ENCODE data around the gene FAM120AOS. TPM values are rescaled to one million over a fixed set of nuclear protein-coding genes. Genes with fewer than 3 reads are reported as not detected.

Gene FAM120AOS
- polyA plus RNA-seq, 3 donors from 2014 or later = 52.5 to 109 (median 67.4) TPM

GRCh38 chr9:93479726-93480125 is 26.3 kb upstream of the FAM120AOS start:
- H3K4me1 Mint-ChIP-seq = peaks cover 6 to 38% of the 10 kb centered on the region in 2 donors
- no peak overlapping the region for H3K4me3 Mint-ChIP-seq
- H3K27ac Mint-ChIP-seq = peak overlapping the region in 1 of 6 donors; percentile 13
- H3K36me3 Mint-ChIP-seq = peaks cover 0 to 11% (median 8%) of the 10 kb centered on the region in 3 donors
- H3K27me3 Mint-ChIP-seq (ENCODE audit: low read depth in 3 of 3) = no peaks in the 10 kb centered on the region
- H3K9me3 Mint-ChIP-seq = no peaks in the 10 kb centered on the region
- no peak for DNase-seq

- H3K4me1 Mint-ChIP-seq = peaks cover 4 to 30% of the 10 kb centered on the region in 2 donors
- no peaks in the 10 kb centered on the region for H3K27me3 Mint-ChIP-seq (ENCODE audit: low read depth in 3 of 3)
- H3K27ac Mint-ChIP-seq = peak overlapping the region in 3 of 6 donors; percentile 2 to 21 (median 9)
- no peaks in the 10 kb centered on the region for H3K9me3 Mint-ChIP-seq
- H3K4me3 Mint-ChIP-seq = no peak overlapping the region
- DNase-seq = no peak
- peaks cover 0 to 11% (median 8%) of the 10 kb centered on the region in 3 donors for H3K36me3 Mint-ChIP-seq
These were observed 24.0 kb upstream of the FAM120AOS start for GRCh38 chr9:93477397-93477796.

GRCh38 chr9:93476924-93477323 is 23.5 kb upstream of the FAM120AOS start:
- no peaks in the 10 kb centered on the region for H3K27me3 Mint-ChIP-seq (ENCODE audit: low read depth in 3 of 3)
- no peak overlapping the region for H3K4me3 Mint-ChIP-seq
- H3K4me1 Mint-ChIP-seq = peaks cover 6 to 32% of the 10 kb centered on the region in 2 donors
- no peaks in the 10 kb centered on the region for H3K9me3 Mint-ChIP-seq
- peaks cover 0 to 14% (median 7%) of the 10 kb centered on the region in 3 donors for H3K36me3 Mint-ChIP-seq
- H3K27ac Mint-ChIP-seq = peak overlapping the region in 2 of 6 donors; percentile 9 to 21
- no peak for DNase-seq

GRCh38 chr9:93475856-93476255 is 22.5 kb upstream of the FAM120AOS start:
- H3K4me1 Mint-ChIP-seq = peaks cover 10 to 30% of the 10 kb centered on the region in 2 donors
- peak overlapping the region in 2 of 6 donors; percentile 45 to 55 for H3K27ac Mint-ChIP-seq
- peaks cover 0 to 16% (median 4%) of the 10 kb centered on the region in 3 donors for H3K36me3 Mint-ChIP-seq
- H3K4me3 Mint-ChIP-seq = no peak overlapping the region
- H3K9me3 Mint-ChIP-seq = no peaks in the 10 kb centered on the region
- no peaks in the 10 kb centered on the region for H3K27me3 Mint-ChIP-seq (ENCODE audit: low read depth in 3 of 3)
- no peak for DNase-seq

- Mint-ChIP-seq H3K4me3 (no peak overlapping the region), H3K27ac (peak overlapping the region in 2 of 6 donors; percentile 0 to 75), H3K27me3 (ENCODE audit: low read depth in 3 of 3) (no peaks in the 10 kb centered on the region), H3K9me3 (no peaks in the 10 kb centered on the region), H3K4me1 (peaks cover 17 to 30% of the 10 kb centered on the region in 2 donors), H3K36me3 (peaks cover 0 to 16% (median 4%) of the 10 kb centered on the region in 3 donors)
- no peak for DNase-seq
These were observed 21.7 kb upstream of the FAM120AOS start for GRCh38 chr9:93475108-93475507.

DNA sequence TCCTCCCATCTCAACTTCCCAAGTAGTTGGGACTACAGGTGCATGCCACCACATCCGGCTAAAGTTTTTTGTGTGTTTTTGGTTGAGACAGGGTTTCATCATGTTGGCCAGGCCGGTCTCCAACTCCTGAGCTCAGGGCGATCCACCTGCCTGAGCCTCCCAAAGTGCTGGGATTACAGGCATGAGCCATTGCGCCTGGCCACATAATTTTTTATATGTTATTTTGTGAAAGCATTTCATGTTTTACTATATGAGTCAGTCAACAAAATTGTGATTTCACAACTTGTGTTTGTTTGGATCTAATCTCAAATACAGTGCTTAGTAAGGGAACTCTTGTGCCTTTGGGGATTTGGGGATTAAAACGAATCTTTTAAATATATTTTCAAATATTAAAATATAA is 20.0 kb upstream of the FAM120AOS start:
- H3K4me3 Mint-ChIP-seq = no peak overlapping the region
- peaks cover 30 to 39% of the 10 kb centered on the region in 2 donors for H3K4me1 Mint-ChIP-seq
- no peak overlapping the region for H3K27ac Mint-ChIP-seq
- DNase-seq = no peak
- H3K36me3 Mint-ChIP-seq = peaks cover 0 to 14% (median 4%) of the 10 kb centered on the region in 3 donors
- H3K9me3 Mint-ChIP-seq = no peaks in the 10 kb centered on the region
- no peaks in the 10 kb centered on the region for H3K27me3 Mint-ChIP-seq (ENCODE audit: low read depth in 3 of 3)

DNA sequence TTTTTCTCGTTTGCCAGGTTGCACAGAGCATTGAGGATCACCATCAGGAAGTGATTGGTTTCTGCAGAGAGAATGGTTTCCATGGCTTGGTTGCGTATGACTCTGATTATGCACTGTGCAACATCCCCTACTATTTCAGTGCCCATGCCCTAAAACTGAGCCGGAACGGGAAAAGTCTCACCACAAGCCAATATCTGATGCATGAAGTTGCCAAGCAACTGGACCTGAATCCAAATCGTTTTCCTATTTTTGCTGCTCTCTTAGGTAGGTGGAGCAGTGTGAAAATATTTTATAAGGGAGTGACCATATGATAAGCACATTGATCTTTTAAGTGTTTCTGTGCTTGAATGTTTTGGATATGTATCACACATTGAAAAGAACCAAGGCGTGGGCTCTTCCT is 17.7 kb upstream of the FAM120AOS start:
- H3K27me3 Mint-ChIP-seq (ENCODE audit: low read depth in 3 of 3) = no peaks in the 10 kb centered on the region
- H3K9me3 Mint-ChIP-seq = no peaks in the 10 kb centered on the region
- no peak for DNase-seq
- no peak overlapping the region for H3K4me3 Mint-ChIP-seq
- H3K4me1 Mint-ChIP-seq = peaks cover 53 to 62% of the 10 kb centered on the region in 2 donors
- H3K27ac Mint-ChIP-seq = peak overlapping the region in 3 of 6 donors; percentile 8 to 56 (median 51)
- peaks cover 0 to 10% (median 0%) of the 10 kb centered on the region in 3 donors for H3K36me3 Mint-ChIP-seq

DNA sequence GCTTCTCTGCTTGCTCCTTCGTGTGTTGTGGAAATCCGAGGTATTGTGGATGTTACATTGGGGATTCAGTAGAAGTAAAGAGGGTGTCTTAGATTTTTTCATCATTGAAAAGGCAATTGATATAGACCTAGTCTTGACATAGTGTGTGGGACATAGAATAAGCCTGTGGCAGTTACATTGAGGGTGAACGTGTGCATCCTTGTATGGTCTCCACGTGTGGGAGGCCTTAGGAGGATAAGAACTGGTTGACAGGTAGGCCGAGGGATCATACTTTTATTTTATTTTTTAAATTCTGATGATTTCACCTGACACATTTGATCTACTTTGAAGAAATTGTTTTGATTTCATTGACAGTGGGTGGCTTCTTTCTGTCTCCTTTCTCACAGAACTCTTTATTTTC is 17.0 kb upstream of the FAM120AOS start:
- H3K36me3 Mint-ChIP-seq = peaks cover 0 to 7% (median 0%) of the 10 kb centered on the region in 3 donors
- peaks cover 59 to 69% of the 10 kb centered on the region in 2 donors for H3K4me1 Mint-ChIP-seq
- H3K4me3 Mint-ChIP-seq = peak overlapping the region in 1 of 5 donors; percentile 15
- DNase-seq = no peak
- H3K27me3 Mint-ChIP-seq (ENCODE audit: low read depth in 3 of 3) = no peaks in the 10 kb centered on the region
- H3K27ac Mint-ChIP-seq = peak overlapping the region in 5 of 6 donors; percentile 17 to 81 (median 52)
- H3K9me3 Mint-ChIP-seq = no peaks in the 10 kb centered on the region

DNA sequence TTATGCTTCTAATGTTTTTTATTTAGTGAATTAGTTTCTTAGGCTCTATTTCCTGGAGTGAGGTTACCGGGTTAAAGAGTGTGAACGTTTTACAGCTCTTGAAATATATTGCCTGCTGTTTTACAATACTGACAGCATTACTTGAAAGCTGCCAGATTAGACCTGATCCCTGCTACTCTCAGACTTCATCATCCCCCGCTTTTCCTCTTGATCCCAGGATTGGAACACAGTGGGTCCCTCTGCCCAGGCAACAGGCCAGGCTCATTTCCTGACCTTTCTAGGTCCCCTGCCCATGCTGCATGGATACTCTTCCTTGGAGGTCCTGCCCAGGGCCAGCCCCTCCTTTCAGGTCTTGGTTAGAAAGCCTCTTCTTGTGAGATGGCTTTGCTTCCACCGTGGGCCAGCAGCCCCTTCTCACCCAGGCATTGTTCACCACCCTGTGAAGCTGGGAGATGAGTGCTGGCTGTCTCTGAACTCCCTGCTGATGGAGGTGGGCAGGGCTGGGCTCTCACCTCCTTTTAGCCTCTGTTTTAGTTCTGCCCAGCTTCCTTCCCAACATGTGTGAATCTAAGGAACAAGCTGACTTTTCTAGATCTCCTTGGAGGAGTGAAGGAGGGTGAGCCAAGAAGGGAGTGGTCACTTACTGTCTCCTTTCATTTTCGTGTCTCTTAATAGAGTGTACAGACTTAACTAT is 15.5 kb upstream of the FAM120AOS start:
- peaks cover 73 to 84% of the 10 kb centered on the region in 2 donors for H3K4me1 Mint-ChIP-seq
- H3K27ac Mint-ChIP-seq = peak overlapping the region; percentile 81 to 97 (median 90)
- no peak for DNase-seq
- no peaks in the 10 kb centered on the region for H3K27me3 Mint-ChIP-seq (ENCODE audit: low read depth in 3 of 3)
- peak overlapping the region; percentile 61 to 79 (median 77) for H3K4me3 Mint-ChIP-seq
- no peaks in the 10 kb centered on the region for H3K9me3 Mint-ChIP-seq
- H3K36me3 Mint-ChIP-seq = peaks cover 0 to 7% (median 0%) of the 10 kb centered on the region in 3 donors

GRCh38 chr9:93467462-93467861 is 14.1 kb upstream of the FAM120AOS start:
- Mint-ChIP-seq H3K4me3 (peak overlapping the region in 3 of 5 donors; percentile 24 to 34 (median 27)), H3K4me1 (peaks cover 88 to 98% of the 10 kb centered on the region in 2 donors), H3K27ac (peak overlapping the region in 4 of 6 donors; percentile 32 to 71 (median 54)), H3K9me3 (no peaks in the 10 kb centered on the region), H3K36me3 (peaks cover 0 to 7% (median 0%) of the 10 kb centered on the region in 3 donors), H3K27me3 (ENCODE audit: low read depth in 3 of 3) (no peaks in the 10 kb centered on the region)
- DNase-seq = no peak

DNA sequence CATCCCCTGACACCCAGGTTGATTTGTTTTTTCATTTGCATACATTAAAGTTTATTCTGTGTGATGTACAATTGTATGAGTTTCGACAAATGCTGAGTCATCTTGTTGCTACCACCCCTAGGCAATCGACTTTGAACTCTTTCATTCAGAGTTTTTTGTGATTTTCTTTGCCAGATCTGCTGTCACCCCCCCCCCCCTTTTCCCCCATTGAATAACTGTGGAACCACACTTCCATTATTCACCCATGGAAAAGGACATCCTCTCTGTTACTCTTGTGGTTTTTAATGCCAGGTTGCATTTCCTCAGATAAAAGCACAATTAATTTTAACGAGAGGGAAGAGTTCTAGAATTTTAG is 13.7 kb upstream of the FAM120AOS start:
- H3K4me3 Mint-ChIP-seq = peak overlapping the region in 3 of 5 donors; percentile 24 to 34 (median 27)
- peaks cover 88 to 96% of the 10 kb centered on the region in 2 donors for H3K4me1 Mint-ChIP-seq
- DNase-seq = no peak
- H3K9me3 Mint-ChIP-seq = no peaks in the 10 kb centered on the region
- H3K27ac Mint-ChIP-seq = peak overlapping the region in 4 of 6 donors; percentile 32 to 71 (median 54)
- no peaks in the 10 kb centered on the region for H3K27me3 Mint-ChIP-seq (ENCODE audit: low read depth in 3 of 3)
- peaks cover 0 to 4% (median 0%) of the 10 kb centered on the region in 3 donors for H3K36me3 Mint-ChIP-seq

- Mint-ChIP-seq H3K4me1 (peaks cover 91 to 93% of the 10 kb centered on the region in 2 donors), H3K4me3 (peak overlapping the region in 1 of 5 donors; percentile 5), H3K36me3 (peaks cover 0 to 4% (median 0%) of the 10 kb centered on the region in 3 donors), H3K27ac (peak overlapping the region in 3 of 6 donors; percentile 65 to 72 (median 67)), H3K27me3 (ENCODE audit: low read depth in 3 of 3) (no peaks in the 10 kb centered on the region), H3K9me3 (no peaks in the 10 kb centered on the region)
- DNase-seq = no peak
These were observed 13.2 kb upstream of the FAM120AOS start for GRCh38 chr9:93466416-93467061.

GRCh38 chr9:93465855-93466254 is 12.5 kb upstream of the FAM120AOS start:
- peak overlapping the region in 4 of 6 donors; percentile 53 to 80 (median 68) for H3K27ac Mint-ChIP-seq
- peaks cover 0 to 3% (median 0%) of the 10 kb centered on the region in 3 donors for H3K36me3 Mint-ChIP-seq
- H3K27me3 Mint-ChIP-seq (ENCODE audit: low read depth in 3 of 3) = no peaks in the 10 kb centered on the region
- no peaks in the 10 kb centered on the region for H3K9me3 Mint-ChIP-seq
- H3K4me3 Mint-ChIP-seq = no peak overlapping the region
- DNase-seq = no peak
- peaks cover 88 to 91% of the 10 kb centered on the region in 2 donors for H3K4me1 Mint-ChIP-seq

- Mint-ChIP-seq H3K36me3 (no peaks in the 10 kb centered on the region), H3K4me1 (peaks cover 85 to 88% of the 10 kb centered on the region in 2 donors)
These were observed 11.5 kb upstream of the FAM120AOS start for GRCh38 chr9:93464876-93465275.

More at GRCh38 chr9:93464876-93465275, 11.5 kb upstream of the FAM120AOS start:
- Mint-ChIP-seq H3K27ac (peak overlapping the region; percentile 22 to 86 (median 68)), H3K4me3 (peak overlapping the region in 3 of 5 donors; percentile 28 to 65 (median 36)), H3K27me3 (ENCODE audit: low read depth in 3 of 3) (no peaks in the 10 kb centered on the region), H3K9me3 (no peaks in the 10 kb centered on the region)
- DNase-seq = no peak

Measured in immature natural killer cell (primary cell).